SKM-1 treated with dmso at 0.1 percent for 144 hours (cell line): ENCODE measurements around the gene MRPL55.

ENCODE experiments used
- DNase-seq: peaks from one replicate; lab custom pipeline; 2025; ENCODE audit not compliant: unreplicated experiment; lab: John Stamatoyannopoulos, UW

The MRPL55 gene

DNA sequence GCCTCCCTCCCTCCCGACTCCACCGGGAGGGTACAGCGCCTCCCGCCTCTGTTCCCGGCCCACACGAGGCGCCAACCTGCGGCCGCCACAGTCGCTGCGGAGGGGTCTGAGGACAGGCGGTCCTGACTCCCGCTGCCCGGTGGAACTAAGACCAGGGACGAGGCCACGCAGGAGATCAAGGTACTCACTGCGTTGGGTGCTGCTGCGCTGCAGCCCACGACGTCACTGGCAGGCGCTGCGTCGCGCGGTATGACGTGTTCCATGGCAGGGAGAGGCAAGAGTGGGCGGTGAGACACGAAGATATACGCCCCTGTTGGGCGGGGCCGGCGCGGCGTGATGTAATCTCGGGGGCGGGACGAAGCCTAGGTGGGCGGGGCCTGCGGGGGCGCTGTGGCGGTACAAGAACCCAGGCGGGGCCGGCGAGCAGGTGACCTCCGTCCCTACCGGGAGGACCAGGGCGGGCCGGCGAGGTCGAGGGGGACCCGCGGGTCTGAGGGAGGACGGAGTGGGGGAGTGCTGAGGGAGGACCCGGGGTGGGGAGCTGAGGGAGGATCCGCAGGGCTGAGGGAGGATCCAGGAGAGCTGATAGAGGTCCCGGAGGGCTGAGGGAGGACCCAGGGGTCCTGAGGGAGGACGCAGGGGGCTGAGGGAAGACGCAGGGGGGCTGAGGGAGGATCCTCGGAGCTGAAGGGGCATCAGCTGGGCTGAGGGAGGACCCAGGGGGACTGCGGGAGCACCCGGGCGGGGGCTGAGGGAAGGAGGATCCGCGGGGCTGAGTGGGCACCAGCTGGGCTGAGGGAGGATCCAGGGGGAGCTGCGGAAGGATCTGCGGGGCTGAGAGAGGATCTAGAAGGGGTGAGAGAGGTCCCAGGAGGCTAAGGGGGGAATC is at the start of gene MRPL55:
TSS of gene MRPL55 (minus strand) at position 227 of the 889 bp plus-strand sequence. CDS start 1,039 bp downstream, outside the sequence.
- DNase-seq = peak; percentile 97

GRCh38 chr1:228158151-228159007 is 49.3 kb upstream of the MRPL55 start:
- no peak for DNase-seq

- DNase-seq = no peak
These were observed 48.6 kb upstream of the MRPL55 start for GRCh38 chr1:228157729-228158126.

DNA sequence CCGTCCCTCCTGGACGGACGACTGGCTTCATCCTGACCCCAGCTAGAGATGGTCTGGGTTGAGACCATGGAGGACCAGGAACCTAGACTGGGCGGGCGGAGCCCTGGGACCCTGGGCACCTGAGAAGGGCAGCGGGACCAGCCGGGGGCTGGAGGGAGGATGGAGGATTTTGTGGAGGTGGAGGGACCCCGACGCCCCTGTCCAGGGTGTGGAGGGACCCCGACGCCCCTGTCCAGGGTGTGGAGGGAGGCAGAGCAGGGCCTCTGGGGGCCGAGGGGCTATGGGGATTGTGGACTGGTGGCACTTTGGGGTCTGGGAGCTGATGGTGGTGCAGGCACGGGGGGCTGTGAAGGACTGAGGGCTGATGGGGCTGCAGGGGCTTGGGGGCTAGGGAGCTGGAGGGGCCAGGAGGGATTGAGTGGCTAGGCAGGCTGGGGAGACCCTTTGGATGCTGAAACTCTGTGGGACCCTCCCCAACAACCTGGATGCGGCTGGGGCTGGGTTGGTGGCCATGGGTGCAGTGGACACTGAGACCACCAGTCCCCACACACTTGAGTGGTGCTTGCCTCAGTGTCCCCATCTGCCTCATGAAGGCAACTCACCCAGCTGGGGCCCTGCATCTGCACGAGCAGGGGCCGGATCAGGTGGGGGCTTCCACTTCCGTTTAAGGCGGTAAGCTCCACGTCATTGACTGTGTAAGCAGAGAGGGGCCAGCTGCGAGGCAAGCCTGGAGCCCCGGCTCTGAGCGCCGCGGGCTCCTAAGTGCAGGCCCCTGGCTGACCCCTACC is 48.0 kb upstream of the MRPL55 start:
- no peak for DNase-seq

DNA sequence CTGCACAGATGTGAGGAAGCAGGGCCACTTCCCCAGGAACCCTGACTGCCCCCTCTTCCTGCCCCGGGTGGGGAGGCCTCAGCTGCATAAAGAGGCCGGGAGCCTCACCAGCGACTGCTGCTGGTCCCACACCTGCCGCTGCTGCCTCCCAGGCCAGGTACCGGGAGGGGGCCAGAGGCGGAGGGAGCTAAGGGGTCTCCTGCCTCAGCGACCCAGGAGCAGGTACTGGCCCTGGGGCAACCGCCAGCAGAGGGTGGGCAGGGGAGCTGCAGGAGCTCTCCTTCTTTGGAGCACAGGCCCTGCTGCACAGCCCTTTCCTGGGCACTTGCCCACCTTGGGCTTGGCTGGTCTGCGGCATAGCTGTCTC is 47.4 kb upstream of the MRPL55 start:
- no peak for DNase-seq

DNA sequence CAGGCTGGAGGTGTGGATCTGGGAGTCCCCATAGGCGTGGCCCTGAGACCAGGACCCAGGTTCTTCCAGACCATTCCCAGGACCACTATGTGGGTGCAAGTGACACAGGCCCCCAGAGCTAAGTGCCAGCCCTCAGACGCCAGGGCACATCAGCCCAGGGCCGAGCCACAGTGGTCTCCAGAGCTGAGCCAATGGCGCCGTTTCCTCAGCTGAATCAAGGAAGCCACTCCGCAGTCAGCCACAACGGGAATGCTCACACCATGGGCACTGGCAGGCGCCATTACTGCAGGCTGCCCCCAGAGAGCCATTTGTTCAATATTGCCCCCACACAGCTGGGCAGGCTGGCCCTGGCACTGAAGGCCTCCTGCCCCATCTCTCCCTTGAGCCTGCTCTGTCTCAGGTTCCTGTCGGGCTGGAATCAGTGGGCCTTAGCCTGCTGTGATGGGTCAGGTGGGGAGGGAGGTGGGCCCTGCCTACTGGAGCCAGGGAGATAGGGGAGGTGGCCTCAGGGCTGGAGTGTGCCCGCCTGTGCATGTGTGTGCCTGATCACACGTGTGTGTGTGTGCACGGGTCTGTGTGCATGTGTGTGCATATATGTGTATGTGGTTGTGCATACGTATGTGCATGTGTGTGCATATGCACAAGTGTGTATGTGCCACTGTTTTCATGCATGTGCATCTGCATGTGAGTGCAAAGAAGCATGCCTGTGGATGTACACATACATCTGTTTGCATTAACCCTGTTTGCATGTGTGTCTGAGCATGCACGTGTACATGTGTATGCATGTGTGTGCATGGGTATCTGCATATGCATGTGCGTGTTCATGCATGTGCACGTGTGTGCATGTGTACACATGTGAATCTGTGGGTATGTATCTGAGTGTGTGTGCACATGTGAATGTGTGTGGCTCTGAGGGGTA is 46.8 kb upstream of the MRPL55 start:
- no peak for DNase-seq

DNA sequence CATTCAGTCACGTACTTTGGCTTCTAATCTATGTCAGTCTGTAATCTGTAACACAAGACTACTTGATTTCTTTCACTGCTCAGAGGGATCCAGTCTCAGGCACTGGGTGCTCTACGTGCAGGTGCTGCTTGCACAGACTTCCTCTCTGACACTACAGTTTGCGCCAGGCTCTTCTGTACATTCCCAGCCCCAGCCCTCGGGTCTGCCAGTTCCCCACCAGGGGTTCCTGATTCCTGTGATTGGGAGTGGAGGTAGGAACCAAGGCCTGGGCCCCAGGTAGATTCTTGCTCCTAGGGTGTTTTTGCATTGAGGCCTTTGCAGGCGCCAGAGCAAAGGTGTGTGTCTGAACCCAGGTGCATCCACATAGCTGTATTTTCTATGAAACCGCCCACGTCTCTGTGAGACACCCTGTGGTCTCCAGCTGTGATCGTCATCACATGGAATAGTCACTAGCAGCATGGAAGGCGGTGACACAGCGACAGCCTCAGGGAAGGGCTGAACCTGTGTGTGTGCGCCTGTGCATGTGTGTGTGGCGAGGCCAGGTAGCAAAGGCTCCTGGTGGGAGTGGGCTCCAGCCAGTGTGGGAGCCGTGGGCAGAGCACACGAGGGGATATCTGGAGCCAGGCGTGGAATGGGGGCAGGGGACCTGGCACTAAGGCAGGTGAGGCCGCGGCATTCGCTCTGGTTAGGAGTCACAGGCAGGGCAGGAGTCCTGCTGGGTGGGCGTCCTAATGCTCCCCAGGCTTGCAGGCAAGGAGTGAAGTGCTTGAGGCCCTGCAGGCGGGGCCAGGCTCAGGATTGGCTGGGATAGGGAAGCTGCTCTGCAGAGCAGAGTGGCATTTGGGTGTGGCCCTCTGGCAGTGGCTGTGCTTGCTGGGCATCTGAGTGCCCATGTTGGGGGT is 45.8 kb upstream of the MRPL55 start:
- no peak for DNase-seq

DNA sequence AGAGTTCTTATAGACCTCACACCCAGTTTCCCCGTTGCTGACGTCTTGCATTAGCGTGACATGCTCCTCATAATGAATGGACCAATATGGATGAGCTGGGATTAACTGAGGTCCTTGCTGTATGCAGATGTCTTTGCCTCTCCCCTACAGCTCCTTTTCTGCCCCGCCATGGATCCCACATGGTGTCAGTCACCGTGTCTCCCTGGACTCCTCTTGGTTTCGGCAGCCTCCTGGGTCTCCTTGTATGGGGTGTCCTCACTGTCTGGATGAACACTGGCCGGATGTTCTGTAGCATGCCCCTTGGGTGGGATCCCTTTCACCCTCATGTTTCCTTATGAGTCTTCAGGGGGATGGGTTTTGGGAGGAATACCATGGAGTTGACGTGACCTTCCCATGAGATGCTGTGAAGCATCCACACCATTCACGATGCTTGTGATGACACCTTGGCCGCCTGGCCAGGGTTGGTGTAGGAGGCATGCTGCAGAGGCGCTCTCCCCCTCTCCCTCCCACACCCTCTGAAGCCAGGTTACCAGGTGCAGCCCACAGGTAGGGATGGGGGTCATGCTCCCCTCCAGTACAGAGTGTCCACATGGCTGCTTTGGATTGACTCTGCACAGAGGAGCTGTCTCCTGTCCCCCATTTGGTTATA is 45.0 kb upstream of the MRPL55 start:
- DNase-seq = no peak

GRCh38 chr1:228152918-228153258 is 43.8 kb upstream of the MRPL55 start:
- no peak for DNase-seq

- no peak for DNase-seq
These were observed 43.2 kb upstream of the MRPL55 start for GRCh38 chr1:228152097-228152917.

GRCh38 chr1:228151180-228151925 is 42.3 kb upstream of the MRPL55 start:
- no peak for DNase-seq

DNA sequence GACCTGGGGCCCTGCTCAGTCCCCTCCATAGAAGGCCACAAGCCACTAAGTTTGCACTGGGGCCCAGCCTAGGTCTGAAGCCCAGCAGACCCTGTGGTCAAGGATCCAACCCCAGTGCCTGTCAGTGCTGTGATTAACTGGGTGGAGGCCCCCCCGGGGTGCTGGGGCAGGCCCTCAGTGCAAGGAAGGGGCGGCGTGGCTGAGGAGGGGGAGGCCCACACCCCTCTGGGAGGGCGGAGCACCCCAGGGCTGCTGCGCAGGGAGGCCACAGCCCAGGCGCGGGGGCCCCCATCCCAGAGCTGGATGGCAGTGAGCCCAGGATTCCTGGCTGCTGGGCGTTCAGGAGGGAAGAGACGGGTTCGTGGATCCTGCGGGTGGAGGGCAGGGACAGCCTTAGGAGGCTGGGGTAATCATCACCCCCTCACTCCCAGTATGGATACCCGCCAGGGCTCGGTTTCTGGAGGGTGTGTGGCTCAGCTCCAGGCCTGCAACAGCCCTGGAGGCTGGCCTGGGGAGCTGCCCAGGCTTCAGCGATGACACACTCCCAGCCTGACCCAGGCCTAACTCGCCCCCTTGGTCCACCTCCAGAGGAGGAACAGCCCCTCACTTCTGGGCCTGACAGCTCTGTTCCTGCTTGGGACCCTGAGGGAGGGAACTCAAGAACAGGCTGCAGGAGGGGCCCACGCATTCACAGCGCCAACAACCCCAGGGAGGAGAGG is 41.5 kb upstream of the MRPL55 start:
- no peak for DNase-seq

- DNase-seq = no peak
These were observed 41.0 kb upstream of the MRPL55 start for GRCh38 chr1:228150120-228150460.

DNA sequence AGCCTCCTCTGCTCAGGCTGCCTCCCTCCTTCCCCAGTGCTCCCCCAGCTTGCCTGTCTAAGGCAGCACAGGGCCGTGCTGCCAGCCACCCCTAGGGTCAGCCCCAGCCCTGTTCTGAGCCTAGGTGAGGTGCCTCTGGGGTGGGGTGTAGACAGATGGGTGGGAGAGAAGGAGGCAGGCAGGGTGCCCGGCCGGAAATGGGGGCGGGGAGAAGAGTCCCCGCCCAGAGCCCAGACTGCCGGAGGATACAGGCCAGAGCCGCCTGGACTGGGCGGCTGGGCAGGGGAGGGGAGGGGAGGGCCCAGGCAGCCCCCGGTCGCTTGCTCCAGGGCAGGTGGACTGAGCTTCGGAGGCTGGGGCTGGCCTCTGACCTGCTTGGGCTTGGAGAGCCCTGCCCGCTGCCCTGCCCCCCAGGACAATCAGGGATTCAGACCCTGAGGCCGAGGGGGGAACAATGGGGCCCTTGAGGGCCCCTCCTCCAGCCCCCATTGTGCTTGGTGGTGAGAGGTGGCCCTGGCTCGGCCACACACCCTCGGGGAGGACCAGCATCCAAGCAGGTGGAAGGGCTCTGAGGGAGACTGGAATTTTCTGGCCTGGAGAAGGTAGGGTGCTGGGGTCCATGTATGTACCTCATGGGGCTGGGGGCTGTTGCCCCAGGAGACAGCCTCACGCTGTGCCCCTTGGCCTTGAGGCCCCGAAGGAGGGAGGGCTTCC is 40.5 kb upstream of the MRPL55 start, which contains the start of gene GJC2:
TSS of gene GJC2 (plus strand) at position 525 of the 714 bp plus-strand sequence. CDS start 7,829 bp downstream, outside the sequence.
- no peak for DNase-seq

- DNase-seq = no peak
These were observed 39.9 kb upstream of the MRPL55 start for GRCh38 chr1:228148935-228149405.
